Measurements from ENCODE around the gene NBL1.

DNA sequence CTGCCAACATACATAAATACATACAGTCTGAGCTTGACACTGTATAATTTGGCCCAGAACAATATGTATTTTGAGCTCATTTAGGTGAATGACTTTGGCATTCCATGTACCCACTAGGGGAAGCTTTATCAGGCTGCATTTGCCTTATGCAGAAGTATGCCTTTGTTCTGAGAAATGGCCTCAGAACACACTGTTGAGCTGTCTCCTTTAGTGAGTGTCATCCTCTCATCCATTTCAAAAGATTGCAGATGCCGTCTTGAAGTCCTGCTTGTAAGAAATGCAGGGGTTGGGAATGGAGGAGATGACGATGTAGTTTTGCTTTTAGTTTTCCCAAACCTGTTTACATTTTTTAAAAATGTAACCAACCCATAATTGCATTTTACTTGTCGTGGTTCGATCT, 14.8 kb upstream of the NBL1 start:
- TF ChIP-seq, protein P1, sequence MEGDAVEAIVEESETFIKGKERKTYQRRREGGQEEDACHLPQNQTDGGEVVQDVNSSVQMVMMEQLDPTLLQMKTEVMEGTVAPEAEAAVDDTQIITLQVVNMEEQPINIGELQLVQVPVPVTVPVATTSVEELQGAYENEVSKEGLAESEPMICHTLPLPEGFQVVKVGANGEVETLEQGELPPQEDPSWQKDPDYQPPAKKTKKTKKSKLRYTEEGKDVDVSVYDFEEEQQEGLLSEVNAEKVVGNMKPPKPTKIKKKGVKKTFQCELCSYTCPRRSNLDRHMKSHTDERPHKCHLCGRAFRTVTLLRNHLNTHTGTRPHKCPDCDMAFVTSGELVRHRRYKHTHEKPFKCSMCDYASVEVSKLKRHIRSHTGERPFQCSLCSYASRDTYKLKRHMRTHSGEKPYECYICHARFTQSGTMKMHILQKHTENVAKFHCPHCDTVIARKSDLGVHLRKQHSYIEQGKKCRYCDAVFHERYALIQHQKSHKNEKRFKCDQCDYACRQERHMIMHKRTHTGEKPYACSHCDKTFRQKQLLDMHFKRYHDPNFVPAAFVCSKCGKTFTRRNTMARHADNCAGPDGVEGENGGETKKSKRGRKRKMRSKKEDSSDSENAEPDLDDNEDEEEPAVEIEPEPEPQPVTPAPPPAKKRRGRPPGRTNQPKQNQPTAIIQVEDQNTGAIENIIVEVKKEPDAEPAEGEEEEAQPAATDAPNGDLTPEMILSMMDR (conservative IDR thresholded peaks at IDR 0.05): no peak
- no peak for TF ChIP-seq EZH2 (IDR thresholded peaks at IDR 0.05; ENCODE audit: low read depth)

All from PC-9 (cell line).